ENCODE measurements around the gene EGFR.

The EGFR gene

DNA sequence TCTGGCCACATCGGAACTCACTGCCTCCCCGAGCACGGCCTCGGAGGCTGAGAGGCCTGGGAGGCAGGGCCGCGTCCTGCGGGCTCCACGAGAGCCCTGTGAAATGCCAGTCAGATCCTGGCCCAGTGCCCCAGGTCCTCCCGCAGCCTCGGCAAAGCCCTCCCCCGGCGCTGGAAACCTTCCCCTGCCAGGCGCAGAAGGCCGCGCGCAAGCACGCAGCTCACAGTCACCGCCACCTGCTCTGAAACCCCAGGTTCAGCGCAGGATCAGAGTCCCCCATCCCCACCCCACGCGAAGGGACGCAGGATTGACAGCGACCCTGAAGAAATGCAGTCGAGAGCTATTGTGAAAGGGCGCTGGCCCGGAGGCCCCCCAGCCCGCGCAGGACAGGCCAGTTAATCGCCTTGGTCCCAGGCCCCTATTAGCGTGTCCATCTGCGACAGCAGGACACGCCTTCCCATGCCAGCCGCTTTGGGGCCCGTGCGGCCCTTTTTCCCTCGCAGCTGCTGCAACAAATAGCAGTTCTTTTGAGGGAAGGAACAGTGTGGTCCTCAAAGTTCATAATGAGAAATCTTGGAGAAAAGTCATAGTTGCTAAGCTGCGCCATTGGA, 13.5 kb upstream of the EGFR start:
- intact Hi-C loops (cut with DNase I): no loop called here
- DNase-seq: peak in 8 of 42 donors; percentile 17 to 57 (median 40)

GRCh38 chr7:55006499-55006898, 12.3 kb upstream of the EGFR start:
- intact Hi-C loops (cut with DNase I): no loop called here
- no peak for DNase-seq

GRCh38 chr7:55013851-55014250, 5.0 kb upstream of the EGFR start:
- intact Hi-C loops (cut with DNase I): no loop called here
- no peak for DNase-seq

DNA sequence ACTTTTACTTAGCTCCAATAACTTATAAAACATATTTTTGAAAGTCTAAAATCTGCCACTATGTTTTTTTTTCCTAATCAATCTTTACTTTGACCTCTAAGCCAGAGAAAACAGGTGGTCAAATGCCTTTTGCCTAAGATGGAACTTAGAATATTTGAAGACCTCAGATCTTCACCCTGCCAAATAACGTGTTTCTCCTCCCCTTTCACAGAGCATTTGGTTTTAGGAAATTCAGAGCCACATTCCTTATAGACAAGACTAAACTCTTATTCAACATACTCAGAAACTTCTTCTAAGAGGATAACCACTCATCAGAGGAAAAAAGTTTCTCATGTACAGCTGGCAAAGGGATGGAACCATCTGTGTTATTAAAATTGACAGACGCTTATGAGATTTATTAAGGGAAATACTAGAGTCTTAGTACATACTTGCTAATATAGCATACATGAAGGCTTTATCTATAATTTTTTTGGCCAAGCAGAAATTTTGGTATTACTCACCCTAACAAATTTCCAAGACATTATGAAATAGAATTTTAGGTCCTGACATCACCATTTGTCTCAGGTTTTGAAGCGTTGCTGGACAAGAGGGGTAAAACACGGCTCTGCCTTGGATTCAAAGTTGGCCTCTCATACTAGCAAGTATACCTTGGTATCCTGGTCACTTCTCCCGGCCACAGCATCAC, 2.6 kb upstream of the EGFR start:
- intact Hi-C loops (cut with DNase I): no loop called here
- no peak for DNase-seq

- no peak for DNase-seq
- intact Hi-C loops (cut with DNase I): no loop called here
Observed at GRCh38 chr7:55016746-55017090, 2.1 kb upstream of the EGFR start.

- DNase-seq: no peak
- intact Hi-C loops (cut with DNase I): no loop called here
Observed at GRCh38 chr7:55017841-55018240, 976 bp upstream of the EGFR start.

- intact Hi-C loops (cut with DNase I): no loop called here
- DNase-seq: peak in 32 of 42 donors; percentile 27 to 77 (median 54)
Observed at GRCh38 chr7:55019191-55019690, 424 bp downstream of the EGFR start.

DNA sequence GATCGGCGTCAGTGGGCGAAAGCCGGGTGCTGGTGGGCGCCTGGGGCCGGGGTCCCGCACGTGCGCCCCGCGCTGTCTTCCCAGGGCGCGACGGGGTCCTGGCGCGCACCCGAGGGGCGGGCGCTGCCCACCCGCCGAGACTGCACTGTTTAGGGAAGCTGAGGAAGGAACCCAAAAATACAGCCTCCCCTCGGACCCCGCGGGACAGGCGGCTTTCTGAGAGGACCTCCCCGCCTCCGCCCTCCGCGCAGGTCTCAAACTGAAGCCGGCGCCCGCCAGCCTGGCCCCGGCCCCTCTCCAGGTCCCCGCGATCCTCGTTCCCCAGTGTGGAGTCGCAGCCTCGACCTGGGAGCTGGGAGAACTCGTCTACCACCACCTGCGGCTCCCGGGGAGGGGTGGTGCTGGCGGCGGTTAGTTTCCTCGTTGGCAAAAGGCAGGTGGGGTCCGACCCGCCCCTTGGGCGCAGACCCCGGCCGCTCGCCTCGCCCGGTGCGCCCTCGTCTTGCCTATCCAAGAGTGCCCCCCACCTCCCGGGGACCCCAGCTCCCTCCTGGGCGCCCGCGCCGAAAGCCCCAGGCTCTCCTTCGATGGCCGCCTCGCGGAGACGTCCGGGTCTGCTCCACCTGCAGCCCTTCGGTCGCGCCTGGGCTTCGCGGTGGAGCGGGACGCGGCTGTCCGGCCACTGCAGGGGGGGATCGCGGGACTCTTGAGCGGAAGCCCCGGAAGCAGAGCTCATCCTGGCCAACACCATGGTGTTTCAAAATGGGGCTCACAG, 1.1 kb downstream of the EGFR start:
- intact Hi-C loops (cut with DNase I): no loop called here
- DNase-seq: peak in 22 of 42 donors; percentile 27 to 62 (median 44)

- peak in 12 of 42 donors; percentile 23 to 66 (median 34) for DNase-seq
- intact Hi-C loops (cut with DNase I): no loop called here
Observed at GRCh38 chr7:55020466-55020871, 1.7 kb downstream of the EGFR start.

DNA sequence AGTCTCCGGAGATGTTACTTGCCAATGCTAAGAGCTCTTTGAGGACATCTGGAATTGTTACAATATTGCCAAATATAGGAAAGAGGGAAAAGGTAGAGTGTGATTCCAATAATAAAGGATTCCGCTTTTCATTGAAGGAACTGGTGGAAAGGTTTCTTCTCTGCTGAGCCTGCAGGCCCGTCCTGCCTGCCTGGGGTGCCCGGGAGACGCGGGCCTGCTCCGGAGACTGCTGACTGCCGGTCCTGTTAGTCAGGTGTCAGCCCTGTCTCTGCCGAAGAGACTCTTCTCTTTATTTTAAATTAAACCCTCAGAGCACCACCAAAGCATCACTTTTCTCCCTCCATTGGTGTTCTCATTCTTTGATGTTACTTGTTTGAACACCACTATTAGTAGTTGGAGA, 2.2 kb downstream of the EGFR start:
- DNase-seq: no peak
- intact Hi-C loops (cut with DNase I): no loop called here

DNA sequence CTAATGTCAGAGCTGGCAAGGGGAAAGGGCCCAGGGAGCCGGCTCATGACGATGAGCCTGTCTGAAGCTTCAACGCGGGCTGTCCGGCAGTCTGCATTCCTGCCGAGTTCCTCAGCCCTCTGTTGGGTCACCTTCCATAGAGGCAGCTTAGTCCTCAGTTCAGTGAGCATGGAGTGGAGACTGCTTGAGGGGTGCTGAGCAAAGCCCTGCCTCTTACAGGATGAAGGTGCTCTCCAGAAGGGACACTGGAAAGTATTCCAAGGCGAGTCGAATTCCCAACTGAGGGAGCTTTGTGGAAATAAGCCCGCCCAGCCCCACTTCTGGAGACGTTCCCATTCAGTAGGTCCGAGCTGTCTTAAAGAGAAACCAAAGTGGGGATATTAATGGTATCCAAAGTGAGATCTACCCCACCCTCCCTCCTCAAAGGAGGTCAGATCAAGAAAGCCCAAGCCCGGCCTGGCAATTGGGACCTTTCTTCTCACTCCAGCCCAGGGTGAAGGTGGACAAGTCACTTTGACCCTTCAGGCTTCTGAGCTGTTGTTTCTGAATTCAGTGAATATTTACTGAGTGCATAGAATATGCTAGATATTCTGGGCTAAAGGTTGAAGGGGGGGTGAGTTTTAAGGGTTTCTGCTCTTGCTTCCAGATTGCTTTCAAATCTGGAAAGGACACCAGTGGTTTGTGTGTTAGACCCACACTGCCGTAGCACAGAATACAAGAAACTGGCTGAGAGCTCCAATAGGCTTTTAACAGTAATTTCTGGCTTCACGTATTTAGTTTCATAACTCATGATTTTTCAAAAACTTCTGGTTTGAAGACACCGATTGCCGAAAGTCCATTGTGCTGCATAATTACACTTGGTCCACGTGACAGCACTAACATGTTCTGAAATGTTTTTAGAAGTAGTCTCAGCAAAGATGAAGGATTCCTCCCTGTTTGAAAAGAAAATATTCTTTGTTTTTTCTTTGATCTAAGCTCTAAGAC, 3.5 kb downstream of the EGFR start:
- DNase-seq: no peak
- intact Hi-C loops (cut with DNase I): no loop called here

GRCh38 chr7:55023841-55024505, 5.2 kb downstream of the EGFR start:
- no peak for DNase-seq

GRCh38 chr7:55024776-55025175, 6.0 kb downstream of the EGFR start:
- intact Hi-C loops (cut with DNase I): no loop called here
- no peak for DNase-seq

More at GRCh38 chr7:55023841-55024505, 5.2 kb downstream of the EGFR start:
- intact Hi-C loops (cut with DNase I): no loop called here

DNA sequence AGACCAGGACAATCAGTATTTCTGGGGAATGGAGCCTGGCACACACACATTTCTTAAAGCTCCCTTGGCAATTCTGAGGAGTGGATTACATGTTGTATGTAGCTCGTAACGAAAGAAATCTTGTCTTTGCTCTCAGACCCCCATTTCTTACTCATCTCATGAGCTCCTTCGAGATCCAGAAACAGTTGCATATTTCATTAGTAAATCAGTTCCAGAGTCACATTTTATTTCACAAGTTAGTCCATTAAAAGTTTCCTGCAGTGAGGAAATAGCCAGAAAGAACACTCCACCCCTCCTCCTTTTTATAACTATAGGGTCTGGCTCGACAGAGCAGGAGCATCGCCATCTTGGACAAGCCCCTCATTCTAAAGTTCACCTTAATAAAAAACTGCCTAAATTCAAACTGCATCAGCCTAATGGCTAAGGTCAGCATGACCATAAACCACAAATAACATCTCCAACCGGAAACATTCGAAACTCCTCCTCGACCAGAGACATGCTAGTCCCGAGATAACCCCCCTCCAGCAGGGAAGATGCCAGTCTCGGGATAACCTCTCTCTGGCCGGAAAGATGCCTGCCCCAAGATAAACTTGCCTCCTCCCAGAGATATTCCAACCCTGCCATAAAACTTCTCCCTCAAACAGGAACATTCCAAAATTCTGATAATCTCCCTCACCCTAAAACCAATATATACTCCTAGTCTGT, 7.4 kb downstream of the EGFR start:
- intact Hi-C loops (cut with DNase I): no loop called here

GRCh38 chr7:55026867-55027490, 8.2 kb downstream of the EGFR start:
- intact Hi-C loops (cut with DNase I): no loop called here
- peak in 1 of 42 donors; percentile 40 for DNase-seq

More for the DNA sequence above, 7.4 kb downstream of the EGFR start:
- peak in 1 of 42 donors; percentile 34 for DNase-seq

DNA sequence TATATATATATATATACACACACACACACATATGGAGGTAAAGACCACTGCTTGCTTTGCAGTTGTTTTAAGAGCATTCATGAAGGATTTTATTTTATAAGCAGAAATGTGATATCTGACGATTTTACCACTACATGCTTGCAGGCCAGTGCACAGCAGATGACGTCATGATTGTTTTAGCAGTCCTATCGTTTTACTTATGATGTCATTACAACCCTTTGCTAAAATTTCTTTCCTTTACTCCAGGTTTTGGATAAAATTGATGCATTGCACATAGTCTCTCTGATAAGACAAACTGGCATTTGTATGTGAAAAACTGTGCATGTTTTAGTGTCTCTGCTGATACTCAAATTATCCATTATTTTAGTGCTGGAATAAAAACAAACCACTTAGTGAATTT, 9.2 kb downstream of the EGFR start:
- peak in 1 of 42 donors; percentile 18 for DNase-seq
- intact Hi-C loops (cut with DNase I): no loop called here

DNA sequence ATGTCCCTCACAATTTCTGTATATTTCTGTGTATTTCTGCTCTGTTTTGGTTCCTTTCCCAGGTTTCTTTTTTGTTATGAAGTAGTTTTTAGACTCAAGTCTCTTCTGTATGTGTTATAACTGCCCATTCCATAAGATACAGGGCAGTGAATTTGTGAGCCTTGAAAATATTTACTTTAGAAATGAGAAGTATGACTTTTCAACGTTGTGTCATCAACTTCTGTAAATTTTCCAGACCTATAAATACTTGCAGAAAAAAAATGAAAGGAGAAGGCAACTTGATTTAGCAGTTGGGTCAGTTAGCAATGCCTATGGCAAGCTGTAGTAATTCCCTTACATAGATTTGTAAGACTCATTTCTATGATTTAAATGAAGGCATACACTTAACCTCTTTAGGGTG, 11.5 kb downstream of the EGFR start:
- intact Hi-C loops (cut with DNase I): no loop called here
- no peak for DNase-seq

Measured in head of caudate nucleus (tissue), 42 donors.